K562 (cell line): ENCODE data around the gene IFT52. TPM values are rescaled to one million over a fixed set of nuclear protein-coding genes. Genes with fewer than 3 reads are reported as not detected.

ENCODE experiments used
- ARID2 ChIP-seq: fragments of 450-650 bp; IDR thresholded peaks from 2 replicates; pipeline ENCODE4 v1.6.1; 2017; ENCODE audit warnings: antibody characterized with exemption, mild to moderate bottlenecking
- ATF6 ChIP-seq: sonication (generic); formaldehyde crosslinking; IDR thresholded peaks from 2 replicates; pipeline ENCODE4 v1.4.0; 2020; ENCODE audit warnings: mild to moderate bottlenecking, missing genetic modification reagents
- BCOR ChIP-seq: fragments of 450-650 bp; IDR thresholded peaks from 2 replicates; pipeline ENCODE4 v1.6.1; 2016
- CLOCK ChIP-seq: fragments of 250-450 bp; sonication (Bioruptor Pico); IDR thresholded peaks from 2 replicates; pipeline ENCODE4 v1.4.0; 2020; ENCODE audit warnings: mild to moderate bottlenecking, moderate library complexity, borderline replicate concordance
- MAFG ChIP-seq: fragments of 450-650 bp; conservative IDR thresholded peaks from 2 replicates; pipeline ENCODE4 v1.6.1; 2016; ENCODE audit warnings: missing genetic modification characterization, missing compliant biosample characterization
- PTBP1 ChIP-seq: fragments of 200-400 bp; formaldehyde crosslinking; IDR thresholded peaks from 2 replicates; pipeline ENCODE4 v1.6.1; 2017; ENCODE audit warnings: low read depth, low read length
- RUNX1 ChIP-seq: sonication (generic); IDR thresholded peaks from 2 replicates; pipeline ENCODE4 v1.6.1; 2016; ENCODE audit warnings: antibody characterized with exemption, low read depth
- TCFL5 ChIP-seq: fragments of 250-450 bp; sonication (Bioruptor Pico); conservative IDR thresholded peaks from 2 replicates; pipeline ENCODE4 v1.6.1; 2021; ENCODE audit warnings: mild to moderate bottlenecking, moderate library complexity, matching md5 sums
- ZNF766 ChIP-seq: fragments of 200-800 bp; sonication (Bioruptor generic); conservative IDR thresholded peaks from 2 replicates; pipeline ENCODE4 v1.6.1; 2016; ENCODE audit warnings: missing genetic modification characterization, missing compliant biosample characterization
- ZNF778 ChIP-seq: fragments of 450-650 bp; formaldehyde crosslinking; IDR thresholded peaks from 2 replicates; pipeline ENCODE4 v1.4.0; 2020; ENCODE audit warnings: mild to moderate bottlenecking, moderate library complexity
- polyA plus RNA-seq, 8 experiments: library from polyadenylated mRNA; depleted of rRNA in 4 of 8; stranded (reverse) in 5 of 8; unstranded in 3 of 8; fragments of >200 nt; fragmentation: Nextera tagmentation in 2 of 8; fragmentation: Illumina TruSeq in 1 of 8; extraction: Ambion mirVana in 2 of 8; extraction: Trizol in 1 of 8; gene quantifications; 2 replicates each; pipeline versions ENCODE4 v1.2.1 to v1.2.3, GENCODE V29; 2011 to 2014; ENCODE audit warnings: inconsistent platforms in 1 of 8, missing spikeins in 1 of 8
- total RNA-seq, 7 experiments: library from RNA; depleted of rRNA in 6 of 7; stranded (reverse); fragments of >200 nt in 6 of 7; fragmentation: Illumina TruSeq in 2 of 7; extraction: Trizol in 2 of 7; gene quantifications; 2 replicates each; pipeline versions ENCODE4 v1.2.1 to v1.2.3, GENCODE V29; 2011 to 2021; ENCODE audit warnings: low replicate concordance in 1 of 7
- TF ChIP-seq, protein P1 (sequence below), 2 experiments: fragments of 450-650 bp in 1 of 2; sonication (generic) in 1 of 2; formaldehyde crosslinking in 1 of 2; IDR thresholded peaks; 2 replicates each; pipeline versions ENCODE4 v1.7.1 to v1.9.0; 2016 to 2022; ENCODE audit warnings: inconsistent platforms in 1 of 2, mild to moderate bottlenecking in 1 of 2, missing genetic modification reagents in 1 of 2
- TF ChIP-seq, protein P2 (sequence below): sonication (generic); formaldehyde crosslinking; IDR thresholded peaks from 2 replicates; pipeline ENCODE4 v1.8.1; 2022; ENCODE audit warnings: missing genetic modification reagents

The IFT52 gene
- total and polyA plus RNA-seq, 9 of the 15 experiments (the other 6 are each of a cell fraction or from before 2014, with no cell fraction given): 11.0 to 31.4 (median 20.4) TPM

- 0 out of 2 replicates have a peak, but pooled peaks have one; percentile 23 for TF ChIP-seq ATF6
- peak; percentile 88; the same call in 1 of the 2 replicates for TF ChIP-seq RUNX1
- peak; percentile 70; the same call in 1 of the 2 replicates for TF ChIP-seq BCOR
- no peak for TF ChIP-seq TCFL5 (CRISPR knock-in tag)
- TF ChIP-seq, protein P1, sequence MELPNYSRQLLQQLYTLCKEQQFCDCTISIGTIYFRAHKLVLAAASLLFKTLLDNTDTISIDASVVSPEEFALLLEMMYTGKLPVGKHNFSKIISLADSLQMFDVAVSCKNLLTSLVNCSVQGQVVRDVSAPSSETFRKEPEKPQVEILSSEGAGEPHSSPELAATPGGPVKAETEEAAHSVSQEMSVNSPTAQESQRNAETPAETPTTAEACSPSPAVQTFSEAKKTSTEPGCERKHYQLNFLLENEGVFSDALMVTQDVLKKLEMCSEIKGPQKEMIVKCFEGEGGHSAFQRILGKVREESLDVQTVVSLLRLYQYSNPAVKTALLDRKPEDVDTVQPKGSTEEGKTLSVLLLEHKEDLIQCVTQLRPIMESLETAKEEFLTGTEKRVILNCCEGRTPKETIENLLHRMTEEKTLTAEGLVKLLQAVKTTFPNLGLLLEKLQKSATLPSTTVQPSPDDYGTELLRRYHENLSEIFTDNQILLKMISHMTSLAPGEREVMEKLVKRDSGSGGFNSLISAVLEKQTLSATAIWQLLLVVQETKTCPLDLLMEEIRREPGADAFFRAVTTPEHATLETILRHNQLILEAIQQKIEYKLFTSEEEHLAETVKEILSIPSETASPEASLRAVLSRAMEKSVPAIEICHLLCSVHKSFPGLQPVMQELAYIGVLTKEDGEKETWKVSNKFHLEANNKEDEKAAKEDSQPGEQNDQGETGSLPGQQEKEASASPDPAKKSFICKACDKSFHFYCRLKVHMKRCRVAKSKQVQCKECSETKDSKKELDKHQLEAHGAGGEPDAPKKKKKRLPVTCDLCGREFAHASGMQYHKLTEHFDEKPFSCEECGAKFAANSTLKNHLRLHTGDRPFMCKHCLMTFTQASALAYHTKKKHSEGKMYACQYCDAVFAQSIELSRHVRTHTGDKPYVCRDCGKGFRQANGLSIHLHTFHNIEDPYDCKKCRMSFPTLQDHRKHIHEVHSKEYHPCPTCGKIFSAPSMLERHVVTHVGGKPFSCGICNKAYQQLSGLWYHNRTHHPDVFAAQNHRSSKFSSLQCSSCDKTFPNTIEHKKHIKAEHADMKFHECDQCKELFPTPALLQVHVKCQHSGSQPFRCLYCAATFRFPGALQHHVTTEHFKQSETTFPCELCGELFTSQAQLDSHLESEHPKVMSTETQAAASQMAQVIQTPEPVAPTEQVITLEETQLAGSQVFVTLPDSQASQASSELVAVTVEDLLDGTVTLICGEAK (IDR thresholded peaks at IDR 0.05): no peak
- TF ChIP-seq, protein P1 (CRISPR knock-in tag; IDR thresholded peaks at IDR 0.05): no peak
- TF ChIP-seq PTBP1: no peak
- no peak for TF ChIP-seq CLOCK
- TF ChIP-seq, protein P2, sequence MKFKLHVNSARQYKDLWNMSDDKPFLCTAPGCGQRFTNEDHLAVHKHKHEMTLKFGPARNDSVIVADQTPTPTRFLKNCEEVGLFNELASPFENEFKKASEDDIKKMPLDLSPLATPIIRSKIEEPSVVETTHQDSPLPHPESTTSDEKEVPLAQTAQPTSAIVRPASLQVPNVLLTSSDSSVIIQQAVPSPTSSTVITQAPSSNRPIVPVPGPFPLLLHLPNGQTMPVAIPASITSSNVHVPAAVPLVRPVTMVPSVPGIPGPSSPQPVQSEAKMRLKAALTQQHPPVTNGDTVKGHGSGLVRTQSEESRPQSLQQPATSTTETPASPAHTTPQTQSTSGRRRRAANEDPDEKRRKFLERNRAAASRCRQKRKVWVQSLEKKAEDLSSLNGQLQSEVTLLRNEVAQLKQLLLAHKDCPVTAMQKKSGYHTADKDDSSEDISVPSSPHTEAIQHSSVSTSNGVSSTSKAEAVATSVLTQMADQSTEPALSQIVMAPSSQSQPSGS (CRISPR knock-in tag): 0 out of 2 replicates have a peak, but pooled peaks have one; percentile 50
- no peak for TF ChIP-seq MAFG (tag)
- TF ChIP-seq ZNF778 (CRISPR knock-in tag): no peak
- TF ChIP-seq ARID2: no peak
- TF ChIP-seq ZNF766 (CRISPR knock-in tag): peak; percentile 84
Measured at GRCh38 chr20:43690943-43691598, 100.3 kb downstream of the IFT52 start (continued).
